ENCODE measurements around the gene MEP1B.

Gene MEP1B

DNA sequence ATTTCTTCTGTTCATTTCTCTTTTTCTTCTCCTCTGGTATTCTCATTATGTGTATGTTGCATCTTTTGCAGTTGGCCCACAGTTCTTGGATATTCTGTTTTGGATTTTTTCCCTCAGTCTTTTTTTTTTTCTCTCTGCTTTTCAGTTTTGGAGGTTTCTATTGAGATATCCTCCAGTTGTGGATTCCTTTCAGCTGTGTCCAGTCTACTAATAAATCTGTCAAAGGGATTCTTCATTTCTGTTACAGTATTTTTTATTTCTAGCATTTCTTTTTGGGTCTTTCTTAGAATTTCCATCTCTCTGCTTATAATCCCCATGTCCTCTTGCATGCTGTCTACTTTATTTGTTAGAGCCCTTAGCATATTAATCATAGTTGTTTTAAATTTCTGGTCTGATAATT lies 6.3 kb upstream of the MEP1B start:
- Histone ChIP-seq H3K36me3 (ENCODE audit: control insufficient read depth, insufficient read depth, low read length) (no peaks in the 10 kb centered on the region), H3K4me2 (ENCODE audit: low read length) (no peak overlapping the region), H3K4me1 (no peaks in the 10 kb centered on the region), H3K27ac (no peak overlapping the region), H3K4me3 (ENCODE audit: low read depth, low read length) (no peak overlapping the region), H3K79me2 (no peaks in the 10 kb centered on the region), H3K9ac (no peak overlapping the region), H3K9me3 (ENCODE audit: control insufficient read depth, low read length) (no peaks in the 10 kb centered on the region), H3K27me3 (ENCODE audit: control insufficient read depth, insufficient read depth, low read length) (no peaks in the 10 kb centered on the region), H2AFZ (no peak overlapping the region)
- TF ChIP-seq, protein P1, sequence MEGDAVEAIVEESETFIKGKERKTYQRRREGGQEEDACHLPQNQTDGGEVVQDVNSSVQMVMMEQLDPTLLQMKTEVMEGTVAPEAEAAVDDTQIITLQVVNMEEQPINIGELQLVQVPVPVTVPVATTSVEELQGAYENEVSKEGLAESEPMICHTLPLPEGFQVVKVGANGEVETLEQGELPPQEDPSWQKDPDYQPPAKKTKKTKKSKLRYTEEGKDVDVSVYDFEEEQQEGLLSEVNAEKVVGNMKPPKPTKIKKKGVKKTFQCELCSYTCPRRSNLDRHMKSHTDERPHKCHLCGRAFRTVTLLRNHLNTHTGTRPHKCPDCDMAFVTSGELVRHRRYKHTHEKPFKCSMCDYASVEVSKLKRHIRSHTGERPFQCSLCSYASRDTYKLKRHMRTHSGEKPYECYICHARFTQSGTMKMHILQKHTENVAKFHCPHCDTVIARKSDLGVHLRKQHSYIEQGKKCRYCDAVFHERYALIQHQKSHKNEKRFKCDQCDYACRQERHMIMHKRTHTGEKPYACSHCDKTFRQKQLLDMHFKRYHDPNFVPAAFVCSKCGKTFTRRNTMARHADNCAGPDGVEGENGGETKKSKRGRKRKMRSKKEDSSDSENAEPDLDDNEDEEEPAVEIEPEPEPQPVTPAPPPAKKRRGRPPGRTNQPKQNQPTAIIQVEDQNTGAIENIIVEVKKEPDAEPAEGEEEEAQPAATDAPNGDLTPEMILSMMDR (IDR thresholded peaks at IDR 0.05): no peak

DNA sequence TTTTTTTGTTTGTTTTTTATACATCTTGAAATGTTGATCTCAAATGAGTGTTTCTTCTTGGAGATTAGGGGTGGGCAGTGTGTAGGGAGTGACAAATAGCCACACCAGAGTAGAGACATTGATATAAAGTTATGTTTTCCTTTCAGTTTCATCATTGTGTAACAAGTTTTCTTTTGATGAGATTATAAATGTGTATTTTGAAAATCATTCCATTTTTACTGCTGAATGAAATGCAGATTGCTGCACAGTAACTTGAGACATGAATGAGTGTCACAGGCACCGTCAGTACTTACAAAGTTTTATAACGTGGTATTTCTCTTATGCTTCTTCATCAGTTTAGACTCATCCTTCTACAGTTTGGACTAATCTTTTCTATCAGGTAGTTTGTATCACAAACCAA lies 370 bp downstream of the MEP1B start:
- Histone ChIP-seq H3K4me3 (ENCODE audit: low read depth, low read length) (no peak overlapping the region), H3K9ac (no peak overlapping the region)

DNA sequence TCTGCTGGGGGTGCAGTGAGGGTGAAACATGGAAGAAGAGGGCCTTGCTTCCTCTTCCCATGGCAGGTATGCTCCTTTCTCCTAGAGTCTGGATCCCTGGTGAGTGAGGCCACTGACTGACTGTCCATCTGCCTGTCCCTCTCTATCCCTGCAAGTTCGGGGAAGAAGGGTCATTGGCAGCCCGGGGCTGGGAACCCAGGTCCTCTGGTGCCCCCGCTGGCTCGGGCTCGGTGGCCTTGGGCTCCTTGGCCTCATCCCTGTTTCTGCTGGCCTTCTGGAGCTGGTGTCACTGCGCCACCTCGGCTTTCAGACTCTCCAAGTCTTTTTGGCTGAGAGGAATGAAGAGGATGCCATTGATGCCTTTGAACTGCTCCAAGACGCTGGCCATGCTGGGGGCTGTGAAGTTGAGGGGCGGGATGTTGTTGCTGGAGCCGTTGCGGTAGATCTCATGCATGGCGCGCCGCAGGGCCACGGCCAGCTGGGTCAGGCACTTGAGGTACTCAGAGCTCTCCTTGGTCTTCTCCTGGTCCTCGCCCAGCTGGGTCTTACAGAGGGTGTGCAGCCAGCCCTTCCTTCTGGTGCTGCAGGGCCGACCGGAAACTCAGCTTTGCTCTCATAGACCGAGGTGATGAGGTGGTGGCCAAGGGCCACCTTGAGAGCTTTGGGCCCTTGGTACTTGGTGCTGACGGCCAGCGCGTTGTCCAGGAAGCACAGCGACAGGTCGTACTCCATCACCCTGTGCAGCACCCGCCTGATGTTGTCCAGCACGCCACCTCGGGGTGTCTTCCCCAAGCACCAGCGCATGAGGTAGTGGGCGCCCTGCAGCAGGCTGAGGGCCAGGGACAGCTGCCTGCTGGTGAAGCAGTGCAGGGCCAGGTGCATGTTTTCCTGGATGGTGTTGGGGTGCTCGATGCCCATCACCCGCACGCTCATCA lies 6.3 kb downstream of the MEP1B start:
- Histone ChIP-seq H3K36me3 (ENCODE audit: control insufficient read depth, insufficient read depth, low read length) (no peaks in the 10 kb centered on the region), H3K79me2 (no peaks in the 10 kb centered on the region), H3K27ac (no peak overlapping the region), H3K9me3 (ENCODE audit: control insufficient read depth, low read length) (no peaks in the 10 kb centered on the region), H3K4me3 (ENCODE audit: low read depth, low read length) (no peak overlapping the region), H3K27me3 (ENCODE audit: control insufficient read depth, insufficient read depth, low read length) (no peaks in the 10 kb centered on the region), H3K4me2 (ENCODE audit: low read length) (no peak overlapping the region), H2AFZ (no peak overlapping the region), H3K9ac (no peak overlapping the region), H3K4me1 (no peaks in the 10 kb centered on the region)
- TF ChIP-seq, protein P1 (IDR thresholded peaks at IDR 0.05): no peak

More for the DNA sequence above, 370 bp downstream of the MEP1B start:
- Histone ChIP-seq H3K27me3 (ENCODE audit: control insufficient read depth, insufficient read depth, low read length) (no peaks in the 10 kb centered on the region), H3K36me3 (ENCODE audit: control insufficient read depth, insufficient read depth, low read length) (no peaks in the 10 kb centered on the region), H3K9me3 (ENCODE audit: control insufficient read depth, low read length) (no peaks in the 10 kb centered on the region), H2AFZ (no peak overlapping the region), H3K79me2 (no peaks in the 10 kb centered on the region), H3K4me1 (no peaks in the 10 kb centered on the region), H3K27ac (no peak overlapping the region), H3K4me2 (ENCODE audit: low read length) (no peak overlapping the region)
- TF ChIP-seq, protein P1 (IDR thresholded peaks at IDR 0.05): no peak

DNA sequence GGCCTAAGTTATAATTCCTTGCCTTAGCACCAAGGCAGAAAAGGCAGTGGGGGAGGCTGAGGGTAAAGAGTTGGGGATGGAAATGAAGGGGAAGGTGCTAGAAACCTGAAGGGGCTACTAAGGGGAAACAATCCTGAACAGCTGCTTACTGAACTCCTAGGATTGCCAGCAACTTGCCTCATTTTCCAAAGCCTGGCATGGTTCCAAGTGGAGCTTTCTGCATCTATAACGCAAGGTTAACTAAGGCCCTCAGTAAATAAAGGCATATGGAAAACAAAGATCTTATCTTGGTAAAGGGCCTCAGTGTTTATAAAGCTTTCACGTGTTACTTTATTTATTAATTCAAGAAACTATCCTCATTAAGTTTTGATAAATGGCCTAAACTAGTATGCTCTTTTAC lies 10.9 kb downstream of the MEP1B start:
- Histone ChIP-seq H3K4me1 (no peaks in the 10 kb centered on the region), H3K79me2 (no peaks in the 10 kb centered on the region), H3K4me2 (ENCODE audit: low read length) (no peak overlapping the region), H3K4me3 (ENCODE audit: low read depth, low read length) (no peak overlapping the region), H2AFZ (no peak overlapping the region), H3K36me3 (ENCODE audit: control insufficient read depth, insufficient read depth, low read length) (no peaks in the 10 kb centered on the region), H3K9me3 (ENCODE audit: control insufficient read depth, low read length) (no peaks in the 10 kb centered on the region), H3K27ac (no peak overlapping the region), H3K9ac (no peak overlapping the region), H3K27me3 (ENCODE audit: control insufficient read depth, insufficient read depth, low read length) (no peaks in the 10 kb centered on the region)
- TF ChIP-seq, protein P1 (IDR thresholded peaks at IDR 0.05): no peak
